DMS153 treated with DMSO at 0.1 percent for 48 hours (cell line): ENCODE measurements around the gene SHC4.
"Not testable (repeated sequence)": the region's sequence is repeated elsewhere in the genome, so short reads cannot be mapped to it uniquely, and the experiment has no call there.

ENCODE experiments used
- DNase-seq: peaks from one replicate; lab custom pipeline; 2025; ENCODE audit not compliant: unreplicated experiment; lab: John Stamatoyannopoulos, UW

Gene SHC4

DNA sequence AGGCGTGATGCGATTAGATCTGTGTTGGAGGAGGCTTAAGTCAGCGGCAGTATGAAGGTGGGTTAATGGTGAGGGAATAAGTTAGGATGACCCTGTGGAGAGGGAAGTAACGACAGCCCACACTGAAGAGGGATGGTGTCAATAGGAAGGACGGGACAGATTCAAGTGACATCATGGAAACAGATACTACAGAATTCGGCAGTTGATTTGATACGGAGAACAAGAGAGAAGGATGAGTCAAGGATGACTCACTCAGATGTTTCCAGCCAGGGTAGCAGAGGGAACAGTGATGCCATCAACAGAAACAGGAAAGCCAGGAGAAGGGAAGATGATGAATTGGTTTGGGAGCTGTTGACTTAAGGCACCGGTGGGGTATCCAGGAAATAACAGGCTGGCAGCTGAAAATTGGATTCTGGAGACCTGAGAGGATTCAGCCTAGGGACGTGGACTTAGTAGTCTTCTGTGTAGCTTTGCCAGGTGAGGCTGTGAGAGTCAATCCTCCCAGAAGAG lies 38.0 kb downstream of the SHC4 start:
- DNase-seq, result peak; percentile 25

DNA sequence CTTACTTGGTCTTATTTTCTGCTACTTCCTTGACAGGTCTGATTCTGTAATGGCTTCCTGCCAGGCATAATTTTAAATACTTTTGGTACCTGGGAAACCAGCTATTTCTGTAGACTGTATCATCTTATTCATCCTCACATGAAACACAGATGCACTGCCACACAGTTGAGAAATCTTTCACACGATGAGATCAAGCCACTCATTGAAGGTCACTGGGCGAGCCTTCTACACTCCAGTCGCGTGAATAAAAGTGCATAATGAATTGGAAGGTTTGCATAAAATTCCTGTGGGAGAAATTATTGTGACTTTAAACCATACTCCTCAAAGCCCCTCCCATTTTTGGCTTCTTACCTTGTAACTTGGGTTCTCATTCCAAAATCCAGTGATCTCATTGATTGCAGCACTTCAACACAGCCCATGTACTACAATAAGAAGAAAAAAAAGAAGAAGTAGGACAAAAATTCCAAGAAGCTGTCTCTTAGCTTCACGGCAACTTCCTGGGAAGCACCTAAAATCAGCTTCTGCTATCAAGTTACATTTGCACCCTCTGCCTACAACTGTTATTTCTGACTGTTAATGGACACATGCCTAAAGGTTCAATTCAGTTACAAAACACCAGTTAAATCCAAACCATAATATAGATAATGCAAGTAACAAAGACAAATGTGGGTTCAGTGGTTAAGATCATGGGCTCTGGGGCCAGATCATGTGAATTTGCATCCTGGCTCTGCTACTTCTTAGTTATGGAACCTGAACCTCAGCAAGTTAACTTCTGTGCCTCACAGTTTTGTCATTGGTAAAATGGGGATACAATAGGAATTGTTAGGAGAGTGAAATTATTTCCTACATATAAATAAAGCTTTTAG lies 39.0 kb downstream of the SHC4 start:
- no peak for DNase-seq

DNA sequence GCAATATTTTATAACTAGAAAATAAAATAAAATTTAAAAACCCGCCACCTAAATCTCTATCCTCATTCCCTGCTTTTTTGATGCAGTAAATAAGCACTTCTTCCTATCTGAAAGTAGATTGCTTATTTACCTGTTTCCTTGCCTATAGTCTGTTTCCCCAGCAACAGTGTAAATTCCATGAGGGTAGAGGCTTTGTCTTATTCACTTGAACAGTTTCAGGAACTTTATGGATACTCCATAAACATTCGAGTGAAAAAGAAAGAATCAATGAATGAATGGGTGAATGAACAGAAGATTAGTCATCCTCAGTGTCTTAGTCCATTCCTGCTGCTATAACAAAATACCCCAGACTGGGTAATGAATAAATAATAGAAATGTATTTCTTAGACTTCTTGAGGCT lies 41.7 kb downstream of the SHC4 start:
- no peak for DNase-seq

GRCh38 chr15:48916721-48917120 lies 47.0 kb downstream of the SHC4 start:
- DNase-seq, result no peak

DNA sequence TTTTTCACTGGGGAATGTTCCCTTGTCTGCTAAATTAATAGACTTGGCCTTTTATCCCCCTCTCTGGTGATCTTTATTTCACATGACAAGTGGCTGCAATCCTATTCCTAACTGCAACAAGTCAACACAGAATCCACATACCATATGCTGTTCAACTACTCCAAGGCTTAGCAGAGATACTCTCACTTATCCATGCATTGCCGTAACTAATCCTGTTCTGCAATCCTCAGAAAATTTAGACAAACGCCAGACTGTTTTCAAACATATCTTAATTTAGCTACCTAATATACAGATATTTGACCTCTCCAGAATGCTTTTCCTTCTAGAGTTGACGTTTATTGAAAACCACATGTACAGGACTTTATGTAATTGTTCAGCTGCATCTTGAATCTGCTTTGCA lies 47.9 kb downstream of the SHC4 start:
- DNase-seq, result no peak

DNA sequence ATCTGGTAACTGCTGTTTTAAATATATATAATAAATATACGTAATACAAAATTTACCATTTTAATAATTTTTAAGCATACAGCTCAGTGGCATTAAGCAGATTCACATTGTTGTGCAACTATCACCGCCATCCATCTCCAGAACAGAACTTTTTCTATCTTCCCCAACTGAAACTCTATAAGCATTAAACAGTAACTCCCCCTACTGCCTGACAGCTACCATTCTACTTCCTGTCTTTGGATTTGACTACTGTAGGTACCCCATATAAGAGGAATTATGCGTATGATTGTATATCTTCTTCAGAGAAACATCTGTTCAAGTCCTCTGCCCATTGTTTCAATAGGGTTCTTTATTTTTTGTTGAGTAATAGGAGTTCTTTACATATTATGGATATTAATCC lies 49.0 kb downstream of the SHC4 start:
- no peak for DNase-seq

GRCh38 chr15:48913141-48913540 lies 50.6 kb downstream of the SHC4 start:
- no peak for DNase-seq

- not testable (repeated sequence) for DNase-seq
These were observed 53.2 kb downstream of the SHC4 start for GRCh38 chr15:48910554-48910953.

GRCh38 chr15:48909313-48909712 lies 54.4 kb downstream of the SHC4 start:
- DNase-seq, result not testable (repeated sequence)

GRCh38 chr15:48905847-48906246 lies 57.9 kb downstream of the SHC4 start:
- DNase-seq, result no peak

DNA sequence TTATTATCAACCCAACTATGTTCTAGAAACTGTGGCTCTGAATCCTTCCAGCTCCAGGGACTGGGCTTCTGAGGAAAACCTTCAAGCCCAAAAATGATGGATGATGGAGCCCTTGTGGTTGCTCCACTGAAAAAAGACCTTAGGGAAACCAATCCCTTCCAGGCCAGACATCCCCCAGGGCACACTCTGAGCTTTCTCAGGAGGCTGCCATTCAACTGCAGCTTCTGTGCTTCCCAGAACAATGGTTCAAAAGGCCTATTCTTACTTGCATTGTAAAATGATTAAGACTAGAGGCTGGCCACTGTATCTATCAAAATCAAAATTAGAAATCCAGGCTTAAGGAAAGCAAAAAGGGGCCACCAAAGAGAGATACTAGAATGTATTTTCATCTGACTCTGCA lies 58.5 kb downstream of the SHC4 start:
- no peak for DNase-seq

GRCh38 chr15:48904758-48905157 lies 59.0 kb downstream of the SHC4 start:
- no peak for DNase-seq

- DNase-seq, result no peak
These were observed 63.9 kb downstream of the SHC4 start for GRCh38 chr15:48899793-48900192.

- no peak for DNase-seq
These were observed 65.3 kb downstream of the SHC4 start for GRCh38 chr15:48898446-48898845.

DNA sequence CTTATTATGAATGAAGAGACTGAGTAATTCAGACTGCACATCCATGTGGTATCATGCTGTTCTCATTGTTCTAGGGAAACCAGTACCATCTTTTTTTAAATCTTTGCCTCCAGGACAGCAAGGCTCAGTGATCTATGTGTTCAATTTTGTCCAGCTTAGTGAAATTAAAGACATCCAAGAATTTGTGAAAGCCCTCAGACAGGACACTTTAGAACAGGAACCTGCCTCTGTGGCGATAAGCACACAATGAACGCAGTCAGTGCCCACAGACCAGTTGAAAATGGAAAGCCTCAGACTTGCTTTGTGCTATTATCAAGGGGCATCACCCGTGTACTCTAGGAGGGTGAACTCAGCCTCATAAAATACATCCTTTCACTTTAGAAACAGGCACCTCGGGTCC lies 65.7 kb downstream of the SHC4 start:
- no peak for DNase-seq

DNA sequence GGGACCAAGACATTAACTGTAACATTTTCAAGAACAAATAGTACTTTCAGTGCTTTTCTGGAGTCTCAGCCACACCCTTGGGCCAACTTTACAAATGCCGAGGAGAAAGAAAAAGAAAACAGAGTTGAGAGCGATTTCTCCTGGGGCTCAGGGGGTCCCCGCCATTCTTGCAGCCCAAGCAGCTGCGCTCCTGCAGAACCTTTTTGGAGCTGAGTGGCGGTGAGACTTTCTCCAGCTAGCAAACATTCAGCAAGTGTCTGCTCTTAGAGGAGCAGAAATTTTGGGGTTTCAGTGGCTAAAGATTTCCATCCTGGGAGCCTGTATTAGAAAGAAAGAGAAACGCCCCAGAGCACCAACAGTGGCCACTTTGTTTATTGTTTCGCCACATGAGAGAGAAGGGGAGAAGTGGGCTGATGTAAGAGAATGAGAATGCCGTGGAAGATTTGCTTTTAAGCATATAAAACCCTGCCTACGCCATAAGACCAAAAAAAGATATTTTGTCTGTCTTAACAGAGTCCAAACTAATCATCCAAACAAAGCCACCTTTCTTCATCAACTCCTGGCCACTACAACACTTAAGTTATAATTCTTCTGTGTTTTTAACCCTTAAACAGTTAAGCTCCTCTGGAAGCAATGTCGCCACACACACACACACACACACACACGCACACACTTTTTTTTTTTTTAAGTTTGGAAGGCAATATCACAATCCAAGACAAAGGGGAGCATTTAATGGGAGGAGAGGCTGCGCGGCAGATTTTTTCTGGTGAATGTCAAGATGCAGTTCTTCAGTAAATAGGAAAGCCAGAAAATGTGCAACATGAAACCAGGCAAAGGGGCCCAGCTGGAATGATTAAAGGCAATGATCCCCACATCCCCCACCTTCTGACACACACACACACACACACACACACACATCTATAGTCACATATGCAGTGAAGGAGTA lies 66.6 kb downstream of the SHC4 start:
- no peak for DNase-seq

DNA sequence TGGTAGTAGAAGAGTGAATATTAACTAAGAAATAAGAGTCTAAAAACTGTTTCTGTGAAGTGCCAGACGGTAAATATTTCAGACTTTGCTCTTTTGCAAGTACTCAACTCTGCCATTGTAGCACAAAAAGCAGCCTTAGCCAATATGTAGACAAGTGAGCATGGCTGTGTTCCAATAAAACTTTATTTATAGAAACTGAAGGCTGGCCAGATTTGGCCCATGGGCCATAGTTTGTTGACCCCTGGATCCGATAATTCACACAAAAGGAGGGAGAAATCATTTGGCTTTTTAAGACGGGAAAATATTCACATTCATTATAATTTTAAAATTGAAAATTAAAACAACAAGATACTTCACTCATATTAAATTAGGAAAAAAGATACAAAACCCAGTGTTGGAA lies 70.4 kb downstream of the SHC4 start:
- no peak for DNase-seq

DNA sequence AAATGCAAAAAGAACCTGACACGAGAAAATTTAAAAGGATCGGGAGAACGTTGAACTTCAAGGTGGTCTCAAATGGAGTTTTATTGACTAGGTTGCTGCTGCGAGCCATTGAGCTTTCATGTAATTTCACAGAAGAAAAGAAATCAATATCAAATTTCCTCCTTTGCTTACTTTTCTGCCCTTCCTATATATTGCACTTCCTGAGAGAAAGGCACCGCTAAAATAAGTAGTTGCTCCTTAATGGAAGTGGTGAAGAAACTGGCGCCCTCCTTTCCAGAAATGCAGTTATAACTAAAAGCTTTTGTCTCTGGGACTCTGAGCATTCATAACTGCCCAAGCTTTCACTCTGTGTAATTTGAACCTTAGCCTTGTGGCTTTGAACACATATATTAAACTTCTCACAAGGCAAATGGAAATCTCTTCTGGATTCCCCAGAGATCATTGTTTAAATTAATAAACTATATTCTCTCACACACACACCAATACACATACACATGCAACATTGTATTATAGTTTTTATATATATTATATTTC lies 72.4 kb downstream of the SHC4 start:
- DNase-seq, result no peak

GRCh38 chr15:48890375-48890972 lies 73.2 kb downstream of the SHC4 start:
- no peak for DNase-seq

DNA sequence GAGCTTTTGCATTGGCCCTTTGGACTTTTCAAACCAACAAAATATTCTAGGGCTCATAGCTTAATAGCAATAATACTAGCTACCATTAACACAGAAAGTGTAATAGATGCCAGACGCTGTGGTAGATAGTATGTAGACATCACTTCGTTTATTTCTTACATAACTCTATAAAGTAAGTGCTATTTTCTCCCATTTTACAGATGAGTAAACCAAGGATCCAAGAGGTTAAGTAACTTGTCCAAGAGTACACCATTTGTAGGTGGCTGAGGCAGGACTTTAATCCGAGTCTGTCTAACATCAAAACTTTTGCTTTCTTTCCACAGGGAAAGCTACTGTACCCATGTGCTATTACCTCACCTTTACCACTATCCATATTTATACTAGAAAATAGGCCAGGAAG lies 73.8 kb downstream of the SHC4 start:
- no peak for DNase-seq

- DNase-seq, result no peak
These were observed 74.9 kb downstream of the SHC4 start for GRCh38 chr15:48888836-48889235.
